ENCODE results near the gene HCK.

HCK gene

DNA sequence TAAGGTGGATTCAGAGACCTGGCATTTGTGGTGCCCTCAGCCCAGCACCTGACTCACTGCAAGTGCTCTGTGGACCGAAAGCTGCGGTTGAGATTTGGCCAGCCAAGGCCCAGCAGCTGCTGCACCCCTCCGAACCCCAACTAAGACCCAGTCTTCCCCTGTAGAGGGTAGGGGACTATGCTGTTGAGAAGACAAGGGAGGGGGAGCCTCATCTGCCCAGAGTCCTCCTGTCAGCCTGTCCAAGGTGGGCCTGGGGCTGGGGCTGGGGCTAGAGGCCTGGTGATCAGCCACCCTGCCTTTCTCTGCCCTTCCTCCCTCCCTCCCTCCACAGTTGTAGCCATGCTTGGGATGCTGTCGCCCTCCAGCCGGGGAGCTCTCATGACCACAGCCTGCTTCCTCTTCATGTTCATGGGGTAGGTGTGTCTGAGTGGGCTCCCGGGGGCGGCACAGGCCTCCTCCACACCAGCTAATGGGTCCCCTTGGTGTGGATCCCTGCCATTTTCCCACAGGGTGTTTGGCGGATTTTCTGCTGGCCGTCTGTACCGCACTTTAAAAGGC lies 98.3 kb downstream of the HCK start:
- Histone ChIP-seq H3K36me3 (ENCODE audit: insufficient read depth, insufficient read length, low read length) (peaks cover 68% of the 10 kb centered on the region), H3K27me3 (ENCODE audit: insufficient read depth, insufficient read length) (no peaks in the 10 kb centered on the region), H3K4me3 (ENCODE audit: insufficient read length, low read depth) (no peak overlapping the region), H3K9ac (ENCODE audit: insufficient read length, low read depth) (no peak overlapping the region), H3K9me3 (ENCODE audit: insufficient read depth, low read length) (no peaks in the 10 kb centered on the region), H3K4me1 (ENCODE audit: insufficient read depth, insufficient read length) (no peaks in the 10 kb centered on the region)
- DNase-seq (ENCODE audit: low read depth, low spot score), result no peak
- TF ChIP-seq ZNF274 (IDR thresholded peaks at IDR 0.05; ENCODE audit: low read depth, low read length), result no peak
- TF ChIP-seq YY1 (IDR thresholded peaks at IDR 0.05; ENCODE audit: insufficient read depth, insufficient read length), result no peak
- TF ChIP-seq SUZ12 (IDR thresholded peaks at IDR 0.05; ENCODE audit: extremely low read depth, insufficient read depth, insufficient read length), result no peak
